ENCODE data around the gene BANF1. TPM values are rescaled to one million over a fixed set of nuclear protein-coding genes. Genes with fewer than 3 reads are reported as not detected.

The BANF1 gene
- total and polyA plus RNA-seq, 2 of the 13 experiments (the other 11 are each of a cell fraction or from before 2014, with no cell fraction given), result 40.5 to 86.5 TPM

DNA sequence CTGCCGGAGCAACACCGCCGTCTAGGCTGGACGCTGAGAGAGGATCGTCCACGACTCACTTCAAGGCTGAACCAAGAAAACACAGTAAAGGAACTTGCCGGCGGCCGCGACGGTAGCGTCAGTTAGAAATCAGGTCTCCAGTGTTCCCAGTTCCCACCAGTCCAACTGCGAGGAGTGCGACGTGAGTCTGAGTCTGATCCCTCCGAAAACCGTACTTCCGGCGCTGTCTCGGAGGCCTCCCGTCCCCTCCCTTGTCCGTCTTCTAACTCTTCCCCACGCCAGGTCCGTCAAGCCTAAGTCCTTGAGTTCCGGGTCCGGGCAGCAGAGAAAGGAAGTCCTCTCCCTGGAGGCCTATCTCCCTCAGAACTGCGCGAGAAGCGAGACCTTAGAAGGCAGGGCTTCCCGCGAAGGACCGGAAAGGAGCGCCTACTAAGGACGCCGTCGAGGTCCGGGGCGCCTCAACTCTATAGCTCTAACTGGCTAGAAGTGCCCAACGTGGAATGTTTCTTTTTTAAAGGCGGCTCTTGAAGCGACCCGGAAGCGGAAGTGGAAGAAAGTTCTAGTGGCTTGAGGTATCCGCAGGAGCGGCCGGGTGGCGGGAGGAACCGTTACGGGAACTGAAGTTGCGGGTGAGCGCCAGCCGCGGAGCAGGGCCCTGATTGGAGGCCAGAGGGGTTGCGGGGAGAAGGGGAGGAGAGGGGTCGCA is at the start of gene BANF1, which contains the start of gene EIF1AD (continued):
- TF ChIP-seq, protein P1, sequence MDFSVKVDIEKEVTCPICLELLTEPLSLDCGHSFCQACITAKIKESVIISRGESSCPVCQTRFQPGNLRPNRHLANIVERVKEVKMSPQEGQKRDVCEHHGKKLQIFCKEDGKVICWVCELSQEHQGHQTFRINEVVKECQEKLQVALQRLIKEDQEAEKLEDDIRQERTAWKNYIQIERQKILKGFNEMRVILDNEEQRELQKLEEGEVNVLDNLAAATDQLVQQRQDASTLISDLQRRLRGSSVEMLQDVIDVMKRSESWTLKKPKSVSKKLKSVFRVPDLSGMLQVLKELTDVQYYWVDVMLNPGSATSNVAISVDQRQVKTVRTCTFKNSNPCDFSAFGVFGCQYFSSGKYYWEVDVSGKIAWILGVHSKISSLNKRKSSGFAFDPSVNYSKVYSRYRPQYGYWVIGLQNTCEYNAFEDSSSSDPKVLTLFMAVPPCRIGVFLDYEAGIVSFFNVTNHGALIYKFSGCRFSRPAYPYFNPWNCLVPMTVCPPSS (IDR thresholded peaks at IDR 0.05), result no peak
- TF ChIP-seq ZBTB20 (CRISPR knock-in tag; IDR thresholded peaks at IDR 0.05; ENCODE audit: borderline replicate concordance, low read depth), result peak; percentile 64; the same call in 1 of the 2 replicates
- TF ChIP-seq ZNF746 (CRISPR knock-in tag; IDR thresholded peaks at IDR 0.05), result peak; percentile 37; the same call in 1 of the 2 replicates
- no peak for TF ChIP-seq U2AF2 (IDR thresholded peaks at IDR 0.05; ENCODE audit: low read depth, low read length)
- TF ChIP-seq, protein P2, sequence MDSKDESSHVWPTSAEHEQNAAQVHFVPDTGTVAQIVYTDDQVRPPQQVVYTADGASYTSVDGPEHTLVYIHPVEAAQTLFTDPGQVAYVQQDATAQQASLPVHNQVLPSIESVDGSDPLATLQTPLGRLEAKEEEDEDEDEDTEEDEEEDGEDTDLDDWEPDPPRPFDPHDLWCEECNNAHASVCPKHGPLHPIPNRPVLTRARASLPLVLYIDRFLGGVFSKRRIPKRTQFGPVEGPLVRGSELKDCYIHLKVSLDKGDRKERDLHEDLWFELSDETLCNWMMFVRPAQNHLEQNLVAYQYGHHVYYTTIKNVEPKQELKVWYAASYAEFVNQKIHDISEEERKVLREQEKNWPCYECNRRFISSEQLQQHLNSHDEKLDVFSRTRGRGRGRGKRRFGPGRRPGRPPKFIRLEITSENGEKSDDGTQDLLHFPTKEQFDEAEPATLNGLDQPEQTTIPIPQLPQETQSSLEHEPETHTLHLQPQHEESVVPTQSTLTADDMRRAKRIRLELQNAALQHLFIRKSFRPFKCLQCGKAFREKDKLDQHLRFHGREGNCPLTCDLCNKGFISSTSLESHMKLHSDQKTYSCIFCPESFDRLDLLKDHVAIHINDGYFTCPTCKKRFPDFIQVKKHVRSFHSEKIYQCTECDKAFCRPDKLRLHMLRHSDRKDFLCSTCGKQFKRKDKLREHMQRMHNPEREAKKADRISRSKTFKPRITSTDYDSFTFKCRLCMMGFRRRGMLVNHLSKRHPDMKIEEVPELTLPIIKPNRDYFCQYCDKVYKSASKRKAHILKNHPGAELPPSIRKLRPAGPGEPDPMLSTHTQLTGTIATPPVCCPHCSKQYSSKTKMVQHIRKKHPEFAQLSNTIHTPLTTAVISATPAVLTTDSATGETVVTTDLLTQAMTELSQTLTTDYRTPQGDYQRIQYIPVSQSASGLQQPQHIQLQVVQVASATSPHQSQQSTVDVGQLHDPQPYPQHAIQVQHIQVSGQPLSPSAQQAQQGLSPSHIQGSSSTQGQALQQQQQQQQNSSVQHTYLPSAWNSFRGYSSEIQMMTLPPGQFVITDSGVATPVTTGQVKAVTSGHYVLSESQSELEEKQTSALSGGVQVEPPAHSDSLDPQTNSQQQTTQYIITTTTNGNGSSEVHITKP (CRISPR knock-in tag; IDR thresholded peaks at IDR 0.05; ENCODE audit: low read depth), result no peak
- peak; percentile 84; the same call in 1 of the 2 replicates for TF ChIP-seq ZNF274 (CRISPR knock-in tag; IDR thresholded peaks at IDR 0.05)
- peak; percentile 89; the same call in 1 of the 2 replicates for TF ChIP-seq ZNF878 (CRISPR knock-in tag; IDR thresholded peaks at IDR 0.05)
- TF ChIP-seq NCOA5 (CRISPR knock-in tag; IDR thresholded peaks at IDR 0.05), result no peak
- peak; percentile 82; the same call in 1 of the 2 replicates for TF ChIP-seq ZNF333 (CRISPR knock-in tag; IDR thresholded peaks at IDR 0.05; ENCODE audit: borderline replicate concordance)
- no peak for TF ChIP-seq NFKB2 (CRISPR knock-in tag; IDR thresholded peaks at IDR 0.05; ENCODE audit: borderline replicate concordance)
- no peak for TF ChIP-seq NR1H2 (CRISPR knock-in tag; IDR thresholded peaks at IDR 0.05; ENCODE audit: borderline replicate concordance, low read depth)
- peak; percentile 86; the same call in 1 of the 2 replicates for TF ChIP-seq YEATS4 (CRISPR knock-in tag; IDR thresholded peaks at IDR 0.05; ENCODE audit: borderline replicate concordance)
- TF ChIP-seq, protein P3, sequence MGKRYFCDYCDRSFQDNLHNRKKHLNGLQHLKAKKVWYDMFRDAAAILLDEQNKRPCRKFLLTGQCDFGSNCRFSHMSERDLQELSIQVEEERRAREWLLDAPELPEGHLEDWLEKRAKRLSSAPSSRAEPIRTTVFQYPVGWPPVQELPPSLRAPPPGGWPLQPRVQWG (CRISPR knock-in tag; IDR thresholded peaks at IDR 0.05; ENCODE audit: borderline replicate concordance, low read depth), result no peak
- peak; percentile 96 for TF ChIP-seq ZNF510 (CRISPR knock-in tag; IDR thresholded peaks at IDR 0.05; ENCODE audit: low read depth)
- peak; percentile 70; the same call in 1 of the 2 replicates for TF ChIP-seq NCOR1 (IDR thresholded peaks at IDR 0.05; ENCODE audit: borderline replicate concordance, low read length)
- no peak; the same call in 1 of the 2 replicates for TF ChIP-seq ZNF891 (CRISPR knock-in tag; IDR thresholded peaks at IDR 0.05)
- TF ChIP-seq, protein P4, sequence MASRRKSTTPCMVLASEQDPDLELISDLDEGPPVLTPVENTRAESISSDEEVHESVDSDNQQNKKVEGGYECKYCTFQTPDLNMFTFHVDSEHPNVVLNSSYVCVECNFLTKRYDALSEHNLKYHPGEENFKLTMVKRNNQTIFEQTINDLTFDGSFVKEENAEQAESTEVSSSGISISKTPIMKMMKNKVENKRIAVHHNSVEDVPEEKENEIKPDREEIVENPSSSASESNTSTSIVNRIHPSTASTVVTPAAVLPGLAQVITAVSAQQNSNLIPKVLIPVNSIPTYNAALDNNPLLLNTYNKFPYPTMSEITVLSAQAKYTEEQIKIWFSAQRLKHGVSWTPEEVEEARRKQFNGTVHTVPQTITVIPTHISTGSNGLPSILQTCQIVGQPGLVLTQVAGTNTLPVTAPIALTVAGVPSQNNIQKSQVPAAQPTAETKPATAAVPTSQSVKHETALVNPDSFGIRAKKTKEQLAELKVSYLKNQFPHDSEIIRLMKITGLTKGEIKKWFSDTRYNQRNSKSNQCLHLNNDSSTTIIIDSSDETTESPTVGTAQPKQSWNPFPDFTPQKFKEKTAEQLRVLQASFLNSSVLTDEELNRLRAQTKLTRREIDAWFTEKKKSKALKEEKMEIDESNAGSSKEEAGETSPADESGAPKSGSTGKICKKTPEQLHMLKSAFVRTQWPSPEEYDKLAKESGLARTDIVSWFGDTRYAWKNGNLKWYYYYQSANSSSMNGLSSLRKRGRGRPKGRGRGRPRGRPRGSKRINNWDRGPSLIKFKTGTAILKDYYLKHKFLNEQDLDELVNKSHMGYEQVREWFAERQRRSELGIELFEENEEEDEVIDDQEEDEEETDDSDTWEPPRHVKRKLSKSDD (CRISPR knock-in tag; IDR thresholded peaks at IDR 0.05; ENCODE audit: low read depth), result no peak
- TF ChIP-seq ZNF354B (CRISPR knock-in tag; IDR thresholded peaks at IDR 0.05), result no peak
- TF ChIP-seq GATAD2A (CRISPR knock-in tag; IDR thresholded peaks at IDR 0.05), result peak; percentile 70

All from HepG2 (cell line).